Stimulated activated CD8-positive, alpha-beta memory T cell treated with anti-CD3 and anti-CD28 coated beads, Interleukin-12 subunit alpha, Interleukin-12 subunit beta, amount 100 ng/mL, for 24 hours (primary cell): ENCODE measurements around the gene ARPP21.
"Not testable (repeated sequence)": the region's sequence is repeated elsewhere in the genome, so short reads cannot be mapped to it uniquely, and the experiment has no call there.

Source experiments
- DNase-seq: peaks from one replicate; pipeline ENCODE4 v3.0.0-alpha.2; 2020; ENCODE audit errors: extremely low read depth

The ARPP21 gene

DNA sequence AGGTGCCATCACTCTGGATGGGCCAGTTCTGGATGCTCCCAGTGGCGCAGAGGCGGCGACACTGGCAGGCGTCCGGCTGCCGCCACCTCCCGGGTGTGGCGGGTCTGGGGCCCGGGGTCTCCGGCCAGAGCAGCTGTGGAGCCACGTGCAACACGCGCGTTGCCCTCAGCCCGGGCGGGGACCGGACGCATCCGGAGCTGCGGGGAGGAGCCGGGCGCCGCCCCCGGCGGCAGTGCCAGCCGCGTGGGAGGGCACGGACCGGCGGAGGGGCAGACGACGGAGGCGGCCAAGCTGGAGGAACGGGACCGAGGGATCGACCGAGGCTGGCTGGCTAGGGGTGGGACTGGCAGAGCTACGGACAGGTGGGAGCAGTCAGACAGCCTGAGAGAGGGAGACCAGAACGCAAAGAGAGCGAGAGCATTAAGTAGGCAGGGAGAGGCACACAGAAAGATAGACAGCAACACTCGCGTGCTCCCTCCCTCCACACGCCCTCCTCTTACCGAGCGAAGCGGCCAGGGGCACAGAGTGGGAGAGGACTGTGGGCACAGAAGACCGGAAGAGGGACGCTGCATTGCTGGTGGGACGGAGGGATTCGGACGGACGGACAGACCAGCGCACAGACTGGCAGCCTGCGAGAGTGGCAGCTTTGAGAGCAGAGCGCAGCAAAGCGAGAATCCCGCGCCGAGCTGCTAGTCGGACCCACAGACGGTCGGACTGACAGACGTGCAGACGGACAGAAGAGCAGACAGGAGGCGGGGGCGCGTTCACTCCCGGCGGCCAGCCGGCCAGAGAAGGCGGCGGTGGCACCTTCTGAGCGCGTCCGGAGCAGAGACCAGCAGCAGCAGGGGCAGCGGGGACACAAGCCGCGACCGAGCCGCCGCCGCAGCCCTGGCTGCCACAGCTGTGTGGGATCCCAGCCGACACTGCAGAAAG, at the start of gene ARPP21:
TSS of gene ARPP21 (plus strand) at position 272 of the 933 bp plus-strand sequence. CDS start 42,227 bp downstream, outside the sequence.
- no peak for DNase-seq

DNA sequence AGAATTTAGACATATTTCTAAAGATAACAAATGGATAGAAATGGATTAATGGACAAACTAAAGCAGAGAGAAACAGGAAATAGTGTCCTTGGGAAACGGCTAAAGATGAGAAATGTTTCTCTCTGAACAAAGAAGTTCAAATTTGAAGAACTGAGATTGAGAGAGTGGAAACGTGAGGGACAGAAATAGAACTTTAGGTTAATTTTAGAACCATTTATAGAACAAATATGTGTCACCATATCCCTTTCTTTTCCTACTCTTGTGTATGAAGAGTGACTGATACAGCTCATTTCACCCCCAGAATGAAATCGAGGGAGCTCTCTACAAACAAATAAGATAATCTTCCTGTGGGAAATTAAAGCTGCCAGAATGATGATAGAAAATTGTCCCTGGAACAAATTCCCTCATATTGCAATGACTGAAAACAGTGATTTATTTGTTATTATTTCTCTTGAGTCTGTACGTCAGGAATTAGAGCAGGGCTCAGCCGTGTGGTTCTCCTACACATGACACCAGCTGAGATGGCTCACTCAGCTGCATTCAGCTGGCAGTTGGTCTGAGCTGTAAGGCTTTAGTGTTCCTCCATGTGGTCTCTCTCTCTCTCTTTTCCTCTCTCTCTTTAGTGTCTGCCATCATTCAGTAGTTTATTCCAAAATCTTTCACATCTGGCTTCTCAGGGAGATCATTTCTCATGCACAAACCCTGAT, 46.6 kb upstream of the ARPP21 start:
- no peak for DNase-seq

GRCh38 chr3:35594739-35595138, 44.6 kb upstream of the ARPP21 start:
- DNase-seq, result no peak

GRCh38 chr3:35596335-35596995, 42.9 kb upstream of the ARPP21 start:
- DNase-seq, result no peak

- DNase-seq, result no peak
Observed at GRCh38 chr3:35597490-35597889, 41.8 kb upstream of the ARPP21 start.

DNA sequence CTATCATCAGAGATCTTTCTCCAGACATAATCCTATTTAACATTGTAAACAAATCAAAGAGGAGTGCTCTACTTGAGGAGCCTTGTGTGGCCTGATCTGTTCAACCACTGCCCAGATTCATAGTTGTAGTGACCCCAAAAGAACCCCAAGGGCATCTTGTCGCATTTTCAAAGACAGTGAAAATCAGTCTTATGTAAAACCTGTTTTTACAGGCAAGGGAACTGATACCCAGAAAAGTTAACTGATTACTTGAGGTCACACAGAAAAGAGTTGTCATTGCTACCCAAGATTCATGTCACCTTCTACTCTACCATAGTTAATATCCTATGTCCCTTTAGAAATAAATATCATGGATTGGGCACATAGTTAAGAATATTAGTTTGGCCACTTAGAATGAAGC, 40.5 kb upstream of the ARPP21 start:
- DNase-seq, result no peak

- DNase-seq, result no peak
Observed at GRCh38 chr3:35601959-35602358, 37.4 kb upstream of the ARPP21 start.

GRCh38 chr3:35602395-35602936, 36.9 kb upstream of the ARPP21 start:
- DNase-seq, result no peak

GRCh38 chr3:35616346-35616745, 23.0 kb upstream of the ARPP21 start:
- no peak for DNase-seq

DNA sequence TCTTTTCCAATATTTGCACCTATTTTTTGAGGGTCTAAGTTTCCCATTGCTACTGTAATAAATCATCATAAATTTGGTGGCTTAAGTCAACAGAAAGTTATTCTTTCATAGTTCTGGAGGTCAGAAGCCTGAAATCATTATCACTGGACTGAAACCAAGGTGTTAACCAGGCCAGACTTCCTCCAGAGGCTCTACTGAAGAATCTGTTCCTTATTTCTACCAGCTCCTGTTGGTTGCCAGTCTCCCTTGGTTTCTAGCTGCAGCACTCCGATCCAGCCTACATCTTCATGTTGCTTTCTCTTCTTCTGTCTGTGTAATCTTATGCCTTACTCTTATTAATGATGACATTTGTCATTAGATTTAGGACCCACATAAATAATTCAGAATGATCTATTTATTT, 22.0 kb upstream of the ARPP21 start:
- DNase-seq, result no peak

GRCh38 chr3:35620238-35620637, 19.1 kb upstream of the ARPP21 start:
- DNase-seq, result not testable (repeated sequence)

- no peak for DNase-seq
Observed at GRCh38 chr3:35624698-35625097, 14.6 kb upstream of the ARPP21 start.

DNA sequence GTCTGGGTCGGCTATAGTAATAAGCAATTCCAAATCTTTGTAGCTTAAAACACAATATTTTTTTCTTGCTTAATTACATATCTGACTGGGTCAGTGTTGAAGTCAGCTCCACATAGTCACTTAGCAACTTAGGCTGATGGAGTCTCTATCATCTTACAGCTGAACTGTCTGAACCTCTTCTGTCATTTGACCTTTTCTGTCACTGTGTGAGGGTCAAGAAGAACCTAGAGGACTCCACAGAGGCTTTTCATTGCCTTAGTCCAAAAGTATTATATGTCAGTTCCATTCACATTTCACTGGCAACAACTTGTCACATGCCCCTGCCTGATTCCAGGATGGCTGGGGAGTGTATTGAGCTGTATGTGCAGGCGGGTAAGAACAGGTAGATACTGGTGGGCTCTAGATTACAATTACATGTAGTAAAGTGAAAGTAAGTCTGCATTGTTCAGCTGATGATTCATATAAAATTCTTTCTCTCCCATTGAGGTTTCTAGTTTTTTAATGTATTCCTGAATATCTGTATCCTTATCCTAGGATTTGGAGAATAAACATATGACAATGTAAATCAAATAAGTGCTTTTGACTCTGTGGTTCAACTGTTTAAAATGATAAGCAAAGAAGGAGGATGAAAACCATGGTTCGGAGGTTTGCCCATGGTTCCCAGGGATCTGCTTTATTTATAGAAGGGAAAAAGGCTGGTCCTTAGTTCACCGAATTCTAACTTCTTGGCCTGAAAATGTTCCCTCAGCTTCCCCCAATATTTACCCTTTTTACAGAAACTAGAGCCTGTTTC, 5.8 kb upstream of the ARPP21 start:
- no peak for DNase-seq

DNA sequence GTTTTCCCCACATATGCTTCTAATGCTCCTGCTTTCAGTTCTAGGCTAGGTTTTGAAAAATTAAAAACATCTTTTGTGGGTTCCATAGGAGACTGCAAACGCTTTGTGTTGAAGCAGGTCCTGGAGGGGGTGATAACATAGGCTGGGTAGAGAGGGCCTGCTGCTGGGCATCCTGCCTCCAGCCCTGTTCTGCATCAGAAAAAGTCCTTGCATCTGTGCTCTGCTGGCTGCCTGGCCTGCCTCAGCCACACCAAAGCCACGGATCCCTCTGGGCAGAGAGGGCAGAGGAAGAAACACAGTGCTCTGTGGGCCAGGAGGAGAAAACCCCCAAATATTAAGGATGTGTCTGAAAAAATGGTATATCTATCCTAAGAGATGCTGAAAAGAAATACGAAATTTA, 3.9 kb upstream of the ARPP21 start:
- DNase-seq, result no peak

DNA sequence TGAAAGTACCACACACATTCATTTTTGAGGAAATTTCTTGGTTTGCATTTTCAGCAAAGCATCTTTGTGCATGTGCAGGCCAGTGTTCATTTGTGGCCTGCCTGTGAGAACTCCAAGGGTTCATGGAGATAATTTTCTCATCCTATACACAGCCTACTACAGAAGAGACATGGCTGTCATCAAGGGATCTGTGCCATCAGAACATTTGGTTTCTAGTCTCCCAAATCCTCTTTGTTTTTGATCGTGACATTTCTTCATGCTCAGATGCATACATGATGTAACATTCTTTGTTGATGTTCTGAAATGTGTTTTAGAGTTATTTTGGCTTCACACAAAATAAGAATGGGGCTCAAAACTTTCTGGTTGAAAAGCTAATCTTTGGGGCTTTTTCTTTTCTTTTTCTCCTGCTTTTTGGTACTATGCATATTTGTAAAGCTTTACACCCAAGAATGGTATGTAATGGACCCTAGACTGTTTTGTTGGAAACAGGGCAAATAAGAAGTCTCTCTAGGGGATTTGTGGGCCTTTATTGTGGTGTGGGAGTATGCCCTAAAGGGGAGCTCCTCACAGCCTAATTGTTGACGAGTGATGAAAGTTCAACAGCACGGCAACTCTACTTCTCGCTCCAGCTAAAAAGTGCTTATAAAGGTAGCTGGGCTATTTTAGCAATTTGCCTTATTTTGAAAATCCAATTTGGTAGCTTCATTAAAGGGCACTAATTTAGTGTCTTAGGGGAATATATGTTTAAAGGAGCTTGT, 3.2 kb upstream of the ARPP21 start:
- no peak for DNase-seq

DNA sequence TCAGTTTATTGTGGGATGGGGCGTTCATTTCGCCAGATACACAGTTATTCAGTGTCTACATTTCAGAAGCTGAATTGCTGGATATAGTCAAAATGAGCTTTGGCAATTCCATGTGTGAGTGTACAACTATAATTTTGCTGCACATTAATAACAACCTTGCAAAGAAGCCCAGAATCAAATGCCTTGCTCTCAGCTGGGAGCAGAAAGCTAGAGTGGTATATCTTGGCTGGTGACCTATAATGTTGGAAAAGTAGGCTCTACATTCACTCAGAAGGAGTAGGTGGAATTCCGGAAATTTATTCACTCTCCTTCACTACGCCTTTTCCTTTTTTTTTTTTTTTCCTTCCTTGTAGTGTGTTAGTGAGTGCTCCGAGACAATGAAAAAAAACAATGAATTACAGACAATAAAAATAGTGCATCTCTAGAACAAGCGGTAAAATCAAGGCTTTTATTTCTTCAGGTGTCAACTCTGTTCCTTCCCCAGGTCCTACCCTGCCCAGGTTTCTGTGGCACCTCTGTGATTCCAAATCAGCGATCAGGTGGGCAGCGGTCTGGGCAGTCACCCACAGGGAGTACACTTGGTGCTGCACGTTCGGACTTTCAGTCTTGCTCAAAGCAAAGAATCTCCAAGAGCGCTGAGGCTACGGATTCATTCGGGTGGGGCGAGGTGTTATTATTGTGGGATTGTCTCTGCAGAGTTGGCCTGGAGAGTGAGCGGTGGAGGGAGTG, 910 bp upstream of the ARPP21 start:
- no peak for DNase-seq

- DNase-seq, result no peak
Observed at GRCh38 chr3:35638980-35639253, 408 bp upstream of the ARPP21 start.

- no peak for DNase-seq
Observed at GRCh38 chr3:35640190-35641165, 1.2 kb downstream of the ARPP21 start.

GRCh38 chr3:35641331-35641730, 2.0 kb downstream of the ARPP21 start:
- DNase-seq, result no peak
